ENCODE measurements around the gene PCYT2.

PCYT2 gene

DNA sequence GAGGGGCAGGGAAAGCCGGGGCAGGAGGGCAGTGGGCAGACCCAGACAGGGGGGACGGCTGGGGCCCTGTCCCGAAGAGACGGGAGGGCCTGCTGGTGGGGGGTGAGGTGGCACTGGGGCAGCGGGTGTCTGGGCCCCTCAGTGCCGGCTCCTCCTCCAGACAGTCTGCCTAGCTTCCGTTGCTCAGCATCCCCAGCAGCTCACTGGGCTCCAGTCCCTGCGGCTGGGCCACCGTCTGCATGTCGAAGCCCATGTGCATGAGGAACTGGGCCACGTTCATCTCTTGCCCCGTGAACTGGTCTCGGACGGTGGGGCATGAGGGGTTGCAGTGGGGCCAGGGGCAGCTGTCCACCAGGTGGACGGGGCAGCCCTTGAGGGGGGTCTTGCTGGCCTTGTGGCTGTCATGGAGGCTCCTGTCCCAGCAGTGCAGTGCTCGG is 41.6 kb upstream of the PCYT2 start:
- no peak overlapping the region for H3K4me2 ChIP-seq (ENCODE audit: low read length)
- H3F3A ChIP-seq (ENCODE audit: insufficient read depth, low read length) = no peaks in the 10 kb centered on the region
- peaks cover 7% of the 10 kb centered on the region; the same call in 1 of the 2 replicates for H3K27me3 ChIP-seq (ENCODE audit: insufficient read depth, low read length)
- no peaks in the 10 kb centered on the region for H3K79me2 ChIP-seq (ENCODE audit: insufficient read depth, low read length)
- H4K20me1 ChIP-seq (ENCODE audit: insufficient read depth, low read length) = no peaks in the 10 kb centered on the region
- H3K9me3 ChIP-seq (ENCODE audit: low read length) = no peaks in the 10 kb centered on the region
- no peaks in the 10 kb centered on the region for H3K4me1 ChIP-seq (ENCODE audit: insufficient read depth, low read length, severe bottlenecking)
- no peak overlapping the region for H3K27ac ChIP-seq (ENCODE audit: low read depth, low read length, poor library complexity, severe bottlenecking)
- H2AFZ ChIP-seq (ENCODE audit: low read length) = no peak overlapping the region
- no peak for TF ChIP-seq EZH2 (IDR thresholded peaks at IDR 0.05; ENCODE audit: borderline replicate concordance, low read length)
- TF ChIP-seq, protein P1, sequence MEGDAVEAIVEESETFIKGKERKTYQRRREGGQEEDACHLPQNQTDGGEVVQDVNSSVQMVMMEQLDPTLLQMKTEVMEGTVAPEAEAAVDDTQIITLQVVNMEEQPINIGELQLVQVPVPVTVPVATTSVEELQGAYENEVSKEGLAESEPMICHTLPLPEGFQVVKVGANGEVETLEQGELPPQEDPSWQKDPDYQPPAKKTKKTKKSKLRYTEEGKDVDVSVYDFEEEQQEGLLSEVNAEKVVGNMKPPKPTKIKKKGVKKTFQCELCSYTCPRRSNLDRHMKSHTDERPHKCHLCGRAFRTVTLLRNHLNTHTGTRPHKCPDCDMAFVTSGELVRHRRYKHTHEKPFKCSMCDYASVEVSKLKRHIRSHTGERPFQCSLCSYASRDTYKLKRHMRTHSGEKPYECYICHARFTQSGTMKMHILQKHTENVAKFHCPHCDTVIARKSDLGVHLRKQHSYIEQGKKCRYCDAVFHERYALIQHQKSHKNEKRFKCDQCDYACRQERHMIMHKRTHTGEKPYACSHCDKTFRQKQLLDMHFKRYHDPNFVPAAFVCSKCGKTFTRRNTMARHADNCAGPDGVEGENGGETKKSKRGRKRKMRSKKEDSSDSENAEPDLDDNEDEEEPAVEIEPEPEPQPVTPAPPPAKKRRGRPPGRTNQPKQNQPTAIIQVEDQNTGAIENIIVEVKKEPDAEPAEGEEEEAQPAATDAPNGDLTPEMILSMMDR (IDR thresholded peaks at IDR 0.05; ENCODE audit: low read length) = no peak
- H3K4me3 ChIP-seq (ENCODE audit: low read depth, low read length, poor library complexity, severe bottlenecking) = no peak overlapping the region
- H3K9me2 ChIP-seq (ENCODE audit: low read depth, low read length) = no peaks in the 10 kb centered on the region
- H3K9ac ChIP-seq (ENCODE audit: low read length) = no peak overlapping the region
- no peaks in the 10 kb centered on the region for H3K36me3 ChIP-seq (ENCODE audit: insufficient read depth, low read length)

DNA sequence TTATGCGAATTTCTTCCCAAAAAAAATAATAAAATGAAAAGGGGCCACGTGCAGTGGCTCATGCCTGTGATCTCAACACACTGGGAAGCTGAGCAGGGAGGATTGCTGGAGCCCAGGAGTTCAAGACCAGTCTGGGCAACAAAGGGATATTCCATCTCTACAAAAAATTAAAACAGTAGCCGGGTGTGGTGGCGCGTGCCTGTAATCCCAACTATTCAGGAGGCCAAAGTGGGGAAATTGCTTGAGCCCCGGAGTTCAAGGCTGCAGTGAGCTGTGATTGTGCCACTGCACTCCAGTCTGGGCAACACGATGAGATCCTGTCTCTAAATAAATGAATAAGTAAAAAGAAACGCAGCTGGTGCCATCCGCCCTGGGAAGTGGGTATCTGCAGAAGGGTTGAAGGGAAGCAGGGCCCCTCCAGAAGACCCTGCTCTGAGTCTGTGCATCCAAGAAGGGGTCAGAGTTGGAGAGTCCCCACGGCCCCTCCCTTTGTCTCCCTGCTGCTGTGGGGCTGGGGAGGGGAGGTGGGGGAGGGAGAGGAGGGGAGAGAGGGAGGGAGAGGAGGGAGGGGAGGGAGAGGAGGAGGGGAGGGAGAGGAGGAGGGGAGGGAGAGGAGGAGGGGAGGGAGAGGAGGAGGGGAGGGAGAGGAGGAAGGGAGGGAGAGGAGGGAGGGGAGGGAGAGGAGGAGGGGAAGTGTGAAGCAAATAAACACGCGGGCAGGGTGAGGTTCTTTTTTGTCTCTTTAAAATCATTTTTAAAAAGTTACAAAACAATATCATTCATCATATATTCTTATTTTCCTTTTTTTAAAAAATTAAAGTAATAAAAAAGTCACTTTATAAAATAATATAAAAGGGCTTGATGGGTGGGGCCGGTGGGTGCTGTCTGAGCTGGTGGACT is 40.8 kb upstream of the PCYT2 start:
- no peaks in the 10 kb centered on the region for H4K20me1 ChIP-seq (ENCODE audit: insufficient read depth, low read length)
- peaks cover 6% of the 10 kb centered on the region; the same call in 1 of the 2 replicates for H3K27me3 ChIP-seq (ENCODE audit: insufficient read depth, low read length)
- H3K9me3 ChIP-seq (ENCODE audit: low read length) = no peaks in the 10 kb centered on the region
- H3K4me2 ChIP-seq (ENCODE audit: low read length) = no peak overlapping the region
- H2AFZ ChIP-seq (ENCODE audit: low read length) = no peak overlapping the region
- H3K79me2 ChIP-seq (ENCODE audit: insufficient read depth, low read length) = no peaks in the 10 kb centered on the region
- no peaks in the 10 kb centered on the region for H3K36me3 ChIP-seq (ENCODE audit: insufficient read depth, low read length)
- no peak overlapping the region for H3K27ac ChIP-seq (ENCODE audit: low read depth, low read length, poor library complexity, severe bottlenecking)
- TF ChIP-seq, protein P1 (IDR thresholded peaks at IDR 0.05; ENCODE audit: low read length) = no peak
- TF ChIP-seq EZH2 (IDR thresholded peaks at IDR 0.05; ENCODE audit: borderline replicate concordance, low read length) = no peak
- no peaks in the 10 kb centered on the region for H3K4me1 ChIP-seq (ENCODE audit: insufficient read depth, low read length, severe bottlenecking)
- no peaks in the 10 kb centered on the region for H3F3A ChIP-seq (ENCODE audit: insufficient read depth, low read length)
- H3K4me3 ChIP-seq (ENCODE audit: low read depth, low read length, poor library complexity, severe bottlenecking) = no peak overlapping the region
- H3K9ac ChIP-seq (ENCODE audit: low read length) = no peak overlapping the region
- H3K9me2 ChIP-seq (ENCODE audit: low read depth, low read length) = no peaks in the 10 kb centered on the region

DNA sequence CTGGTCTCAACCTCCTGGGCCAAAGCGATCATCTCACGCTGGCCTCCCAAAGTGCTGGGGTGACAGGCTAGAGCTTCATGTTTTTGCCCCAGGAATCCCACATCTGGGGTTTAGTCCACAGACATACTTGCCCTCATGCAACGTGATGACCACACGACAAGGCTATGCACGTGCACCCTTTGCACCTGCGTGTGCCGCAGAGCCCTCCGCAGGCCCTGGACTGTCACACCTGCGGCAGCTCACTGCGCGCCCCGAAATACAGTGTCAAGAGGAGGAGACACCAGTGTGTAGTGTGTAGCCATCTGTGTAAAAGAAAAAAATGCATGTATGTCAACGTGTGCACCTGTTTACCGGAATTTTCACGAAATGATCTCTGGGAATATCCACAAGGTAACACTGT is 39.3 kb upstream of the PCYT2 start:
- no peak overlapping the region for H3K4me3 ChIP-seq (ENCODE audit: low read depth, low read length, poor library complexity, severe bottlenecking)
- no peak overlapping the region for H3K4me2 ChIP-seq (ENCODE audit: low read length)
- H3K9me3 ChIP-seq (ENCODE audit: low read length) = no peaks in the 10 kb centered on the region
- no peaks in the 10 kb centered on the region for H3K36me3 ChIP-seq (ENCODE audit: insufficient read depth, low read length)
- no peaks in the 10 kb centered on the region for H3K79me2 ChIP-seq (ENCODE audit: insufficient read depth, low read length)
- no peaks in the 10 kb centered on the region for H3K4me1 ChIP-seq (ENCODE audit: insufficient read depth, low read length, severe bottlenecking)
- no peaks in the 10 kb centered on the region for H4K20me1 ChIP-seq (ENCODE audit: insufficient read depth, low read length)
- H3K27ac ChIP-seq (ENCODE audit: low read depth, low read length, poor library complexity, severe bottlenecking) = no peak overlapping the region
- TF ChIP-seq, protein P1 (IDR thresholded peaks at IDR 0.05; ENCODE audit: low read length) = no peak
- no peak for TF ChIP-seq EZH2 (IDR thresholded peaks at IDR 0.05; ENCODE audit: borderline replicate concordance, low read length)
- no peaks in the 10 kb centered on the region; the same call in 1 of the 2 replicates for H3K27me3 ChIP-seq (ENCODE audit: insufficient read depth, low read length)
- H3K9me2 ChIP-seq (ENCODE audit: low read depth, low read length) = no peaks in the 10 kb centered on the region
- no peak overlapping the region for H2AFZ ChIP-seq (ENCODE audit: low read length)
- no peaks in the 10 kb centered on the region for H3F3A ChIP-seq (ENCODE audit: insufficient read depth, low read length)
- H3K9ac ChIP-seq (ENCODE audit: low read length) = no peak overlapping the region

Data from OCI-LY1 (cell line).